HepG2 (cell line): ENCODE measurements around the gene SLC45A3. TPM values are rescaled to one million over a fixed set of nuclear protein-coding genes. Genes with fewer than 3 reads are reported as not detected.

Source experiments
- BORCS8-MEF2B ChIP-seq: sonication (generic); formaldehyde crosslinking; IDR thresholded peaks from 2 replicates; pipeline ENCODE4 v1.8.0; 2022; ENCODE audit warnings: mild to moderate bottlenecking, missing genetic modification reagents
- CEBPB ChIP-seq: IDR thresholded peaks from 2 replicates; pipeline ENCODE4 v1.6.1; 2011; ENCODE audit warnings: low read depth, low read length, improper control_type of control experiment, borderline replicate concordance
- CENPT ChIP-seq: sonication (generic); formaldehyde crosslinking; IDR thresholded peaks from 2 replicates; pipeline ENCODE4 v1.8.0; 2022; ENCODE audit warnings: low read depth, mild to moderate bottlenecking, moderate library complexity, missing genetic modification reagents
- KDM5A ChIP-seq: fragments of 200-600 bp; sonication (generic); IDR thresholded peaks from 2 replicates; pipeline ENCODE4 v1.7.0; 2018; ENCODE audit warnings: antibody characterized with exemption, mild to moderate bottlenecking, low read length, borderline replicate concordance
- MAF1 ChIP-seq: sonication (generic); formaldehyde crosslinking; IDR thresholded peaks from 2 replicates; pipeline ENCODE4 v1.5.0; 2020; ENCODE audit warnings: missing genetic modification reagents, borderline replicate concordance
- PPARG ChIP-seq: conservative IDR thresholded peaks from 2 replicates; pipeline ENCODE4 v1.6.1; 2016; ENCODE audit warnings: missing biosample characterization, missing genetic modification reagents
- RBM22 ChIP-seq: fragments of 200-400 bp; formaldehyde crosslinking; optimal IDR thresholded peaks from 2 replicates; pipeline ENCODE3; 2017; ENCODE audit warnings: mild to moderate bottlenecking, low read length, moderate library complexity
- SMC3 ChIP-seq: IDR thresholded peaks from 2 replicates; pipeline ENCODE4 v1.6.1; 2011; ENCODE audit warnings: low read length, improper control_type of control experiment
- SPEN ChIP-seq: sonication (generic); formaldehyde crosslinking; IDR thresholded peaks from 2 replicates; pipeline ENCODE4 v1.5.1; 2020; ENCODE audit warnings: low read depth, mild to moderate bottlenecking, missing genetic modification reagents
- ZNF136 ChIP-seq: sonication (generic); formaldehyde crosslinking; IDR thresholded peaks from 2 replicates; pipeline ENCODE4 v1.8.1; 2022; ENCODE audit warnings: low read depth, mild to moderate bottlenecking, moderate library complexity, missing genetic modification reagents
- ZNF264 ChIP-seq: sonication (generic); formaldehyde crosslinking; IDR thresholded peaks from 2 replicates; pipeline ENCODE4 v1.4.0; 2020; ENCODE audit warnings: missing genetic modification reagents
- ZNF547 ChIP-seq: sonication (generic); formaldehyde crosslinking; IDR thresholded peaks from 2 replicates; pipeline ENCODE4 v1.5.1; 2020; ENCODE audit warnings: mild to moderate bottlenecking, missing genetic modification reagents
- ZNF672 ChIP-seq: sonication (generic); formaldehyde crosslinking; IDR thresholded peaks from 2 replicates; pipeline ENCODE4 v1.8.1; 2022; ENCODE audit warnings: missing genetic modification reagents
- ZNF775 ChIP-seq: sonication (generic); formaldehyde crosslinking; IDR thresholded peaks from 2 replicates; pipeline ENCODE4 v1.4.0; 2020; ENCODE audit warnings: missing genetic modification reagents, mild to moderate bottlenecking, moderate library complexity, borderline replicate concordance
- ZNF841 ChIP-seq: sonication (generic); formaldehyde crosslinking; IDR thresholded peaks from 2 replicates; pipeline ENCODE4 v1.8.1; 2023; ENCODE audit warnings: missing genetic modification reagents, borderline replicate concordance
- polyA plus RNA-seq, 8 experiments: library from polyadenylated mRNA; depleted of rRNA in 3 of 8; stranded (reverse) in 7 of 8; unstranded in 1 of 8; fragments of >200 nt; fragmentation: Illumina TruSeq in 4 of 8; extraction: Trizol in 4 of 8; gene quantifications; 2 replicates each; pipeline versions ENCODE4 v1.2.1 to v1.2.3, GENCODE V29; 2011 to 2016; ENCODE audit warnings: low read depth in 4 of 8, missing spikeins in 1 of 8, mixed read lengths in 1 of 8; ENCODE audit not compliant: insufficient read depth in 1 of 8
- total RNA-seq, 5 experiments: library from RNA; depleted of rRNA; stranded (reverse); fragments of >200 nt; fragmentation: Illumina TruSeq; extraction: Trizol; gene quantifications; 2 replicates each; pipeline ENCODE4 v1.2.3, GENCODE V29; 2016; ENCODE audit warnings: low read depth in 1 of 5
- TF ChIP-seq, protein P1 (sequence below): sonication (generic); formaldehyde crosslinking; IDR thresholded peaks from 2 replicates; pipeline ENCODE4 v1.8.1; 2023; ENCODE audit warnings: mild to moderate bottlenecking, missing genetic modification reagents
- TF ChIP-seq, protein P2 (sequence below): conservative IDR thresholded peaks from 2 replicates; pipeline ENCODE4 v1.6.1; 2018; ENCODE audit warnings: missing genetic modification reagents
- TF ChIP-seq, protein P3 (sequence below): sonication (generic); formaldehyde crosslinking; IDR thresholded peaks from 2 replicates; pipeline ENCODE4 v1.4.0; 2020; ENCODE audit warnings: missing genetic modification reagents
- TF ChIP-seq, protein P4 (sequence below), 2 experiments: fragments of 450-650 bp in 1 of 2; sonication (generic) in 1 of 2; formaldehyde crosslinking; IDR thresholded peaks; 2 replicates each; pipeline versions ENCODE4 v1.5.0 to v1.8.0; 2020 to 2022; ENCODE audit warnings: mild to moderate bottlenecking in 1 of 2, missing genetic modification reagents in 1 of 2
- TF ChIP-seq, protein P5 (sequence below): sonication (generic); formaldehyde crosslinking; IDR thresholded peaks from 2 replicates; pipeline ENCODE4 v1.8.1; 2023; ENCODE audit warnings: mild to moderate bottlenecking, missing genetic modification reagents, borderline replicate concordance

Gene SLC45A3
- total and polyA plus RNA-seq, 2 of the 13 experiments (the other 11 are each of a cell fraction or from before 2014, with no cell fraction given), result 3.4 to 4.1 TPM

DNA sequence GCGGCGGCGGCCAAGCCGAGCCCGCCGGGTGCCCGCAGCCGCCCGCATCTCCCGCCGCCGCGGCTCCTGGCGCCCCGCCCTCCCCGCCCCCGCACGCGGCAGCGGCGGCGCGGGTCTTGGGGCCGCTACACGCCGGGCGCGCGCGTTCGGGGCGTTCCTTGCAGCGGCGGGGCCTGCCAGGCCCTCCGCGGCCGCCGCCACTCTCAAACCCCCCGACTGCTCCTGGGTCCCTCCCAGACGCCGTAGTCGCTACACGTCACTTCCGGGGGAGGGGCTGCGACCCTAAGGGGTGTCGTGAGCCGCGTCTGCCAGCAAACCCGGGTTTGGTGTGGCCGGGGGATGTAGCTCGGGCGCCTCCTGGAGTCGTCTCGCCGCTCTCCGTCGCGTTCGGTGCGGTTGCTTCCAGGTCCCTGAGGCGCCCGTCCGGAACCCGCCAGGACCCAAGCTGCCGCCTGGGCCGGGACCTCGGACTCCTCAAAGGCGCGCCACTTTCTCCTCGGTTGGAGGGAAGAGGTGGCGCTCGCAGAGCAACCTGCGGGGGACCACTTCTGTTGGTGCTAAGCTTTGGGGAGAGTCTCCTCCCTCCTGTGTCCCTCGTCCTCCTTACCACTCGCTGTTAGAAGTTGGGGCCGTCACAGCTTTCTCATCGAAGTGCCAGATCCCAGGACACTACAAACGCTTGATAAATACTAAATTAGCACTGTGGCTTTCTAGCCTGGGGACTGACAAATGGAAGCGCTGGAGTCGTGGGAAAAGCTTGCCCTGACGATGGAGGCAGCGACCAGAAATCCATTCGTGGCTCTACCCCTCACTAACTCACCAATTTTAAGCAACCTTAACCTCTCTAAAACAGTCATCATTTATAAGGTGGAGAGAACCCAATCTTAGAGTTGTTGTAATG lies 48.3 kb downstream of the SLC45A3 start, which contains the start of gene ELK4 (continued):
- TF ChIP-seq, protein P1, sequence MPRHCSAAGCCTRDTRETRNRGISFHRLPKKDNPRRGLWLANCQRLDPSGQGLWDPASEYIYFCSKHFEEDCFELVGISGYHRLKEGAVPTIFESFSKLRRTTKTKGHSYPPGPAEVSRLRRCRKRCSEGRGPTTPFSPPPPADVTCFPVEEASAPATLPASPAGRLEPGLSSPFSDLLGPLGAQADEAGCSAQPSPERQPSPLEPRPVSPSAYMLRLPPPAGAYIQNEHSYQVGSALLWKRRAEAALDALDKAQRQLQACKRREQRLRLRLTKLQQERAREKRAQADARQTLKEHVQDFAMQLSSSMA, result peak; percentile 87
- TF ChIP-seq RBM22 (peak; percentile 81), PPARG (CRISPR knock-in tag) (0 out of 2 replicates have a peak, but pooled peaks have one; percentile 28), CENPT (CRISPR knock-in tag) (no peak), ZNF264 (CRISPR knock-in tag) (peak; percentile 59; the same call in 1 of the 2 replicates), CEBPB (no peak), SMC3 (peak; percentile 38; the same call in 1 of the 2 replicates), SPEN (CRISPR knock-in tag) (peak; percentile 95), ZNF672 (no peak), ZNF136 (CRISPR knock-in tag) (peak; percentile 71; the same call in 1 of the 2 replicates), ZNF841 (no peak), KDM5A (peak; percentile 70), MAF1 (CRISPR knock-in tag) (peak; percentile 75; the same call in 1 of the 2 replicates), BORCS8-MEF2B (peak; percentile 89; the same call in 1 of the 2 replicates), ZNF547 (CRISPR knock-in tag) (peak; percentile 45; the same call in 1 of the 2 replicates), ZNF775 (CRISPR knock-in tag) (no peak)
- TF ChIP-seq, protein P2, sequence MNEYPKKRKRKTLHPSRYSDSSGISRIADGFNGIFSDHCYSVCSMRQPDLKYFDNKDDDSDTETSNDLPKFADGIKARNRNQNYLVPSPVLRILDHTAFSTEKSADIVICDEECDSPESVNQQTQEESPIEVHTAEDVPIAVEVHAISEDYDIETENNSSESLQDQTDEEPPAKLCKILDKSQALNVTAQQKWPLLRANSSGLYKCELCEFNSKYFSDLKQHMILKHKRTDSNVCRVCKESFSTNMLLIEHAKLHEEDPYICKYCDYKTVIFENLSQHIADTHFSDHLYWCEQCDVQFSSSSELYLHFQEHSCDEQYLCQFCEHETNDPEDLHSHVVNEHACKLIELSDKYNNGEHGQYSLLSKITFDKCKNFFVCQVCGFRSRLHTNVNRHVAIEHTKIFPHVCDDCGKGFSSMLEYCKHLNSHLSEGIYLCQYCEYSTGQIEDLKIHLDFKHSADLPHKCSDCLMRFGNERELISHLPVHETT (CRISPR knock-in tag), result no peak; the same call in 1 of the 2 replicates
- TF ChIP-seq, protein P3, sequence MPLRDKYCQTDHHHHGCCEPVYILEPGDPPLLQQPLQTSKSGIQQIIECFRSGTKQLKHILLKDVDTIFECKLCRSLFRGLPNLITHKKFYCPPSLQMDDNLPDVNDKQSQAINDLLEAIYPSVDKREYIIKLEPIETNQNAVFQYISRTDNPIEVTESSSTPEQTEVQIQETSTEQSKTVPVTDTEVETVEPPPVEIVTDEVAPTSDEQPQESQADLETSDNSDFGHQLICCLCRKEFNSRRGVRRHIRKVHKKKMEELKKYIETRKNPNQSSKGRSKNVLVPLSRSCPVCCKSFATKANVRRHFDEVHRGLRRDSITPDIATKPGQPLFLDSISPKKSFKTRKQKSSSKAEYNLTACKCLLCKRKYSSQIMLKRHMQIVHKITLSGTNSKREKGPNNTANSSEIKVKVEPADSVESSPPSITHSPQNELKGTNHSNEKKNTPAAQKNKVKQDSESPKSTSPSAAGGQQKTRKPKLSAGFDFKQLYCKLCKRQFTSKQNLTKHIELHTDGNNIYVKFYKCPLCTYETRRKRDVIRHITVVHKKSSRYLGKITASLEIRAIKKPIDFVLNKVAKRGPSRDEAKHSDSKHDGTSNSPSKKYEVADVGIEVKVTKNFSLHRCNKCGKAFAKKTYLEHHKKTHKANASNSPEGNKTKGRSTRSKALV, result 0 out of 2 replicates have a peak, but pooled peaks have one; percentile 66
- TF ChIP-seq, protein P4, sequence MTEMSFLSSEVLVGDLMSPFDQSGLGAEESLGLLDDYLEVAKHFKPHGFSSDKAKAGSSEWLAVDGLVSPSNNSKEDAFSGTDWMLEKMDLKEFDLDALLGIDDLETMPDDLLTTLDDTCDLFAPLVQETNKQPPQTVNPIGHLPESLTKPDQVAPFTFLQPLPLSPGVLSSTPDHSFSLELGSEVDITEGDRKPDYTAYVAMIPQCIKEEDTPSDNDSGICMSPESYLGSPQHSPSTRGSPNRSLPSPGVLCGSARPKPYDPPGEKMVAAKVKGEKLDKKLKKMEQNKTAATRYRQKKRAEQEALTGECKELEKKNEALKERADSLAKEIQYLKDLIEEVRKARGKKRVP (CRISPR knock-in tag; IDR thresholded peaks at IDR 0.05), result peak in 1 of 2 experiments; percentile 70; a peak in 2 of 4 replicates
- TF ChIP-seq, protein P5, sequence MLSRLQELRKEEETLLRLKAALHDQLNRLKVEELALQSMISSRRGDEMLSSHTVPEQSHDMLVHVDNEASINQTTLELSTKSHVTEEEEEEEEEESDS (CRISPR knock-in tag), result peak; percentile 30; the same call in 1 of the 2 replicates
